VCaP (cell line): ENCODE measurements around the gene ACAP2.

Source experiments
- H3K27ac ChIP-seq: fragments of 450-650 bp; 2 replicates; pipeline ENCODE4 v1.5.1; 2017
- TF ChIP-seq, protein P1 (sequence below): fragments of 450-650 bp; conservative IDR thresholded peaks from 2 replicates; pipeline ENCODE4 v1.5.1; 2017; ENCODE audit warnings: mild to moderate bottlenecking, moderate library complexity

ACAP2 gene

DNA sequence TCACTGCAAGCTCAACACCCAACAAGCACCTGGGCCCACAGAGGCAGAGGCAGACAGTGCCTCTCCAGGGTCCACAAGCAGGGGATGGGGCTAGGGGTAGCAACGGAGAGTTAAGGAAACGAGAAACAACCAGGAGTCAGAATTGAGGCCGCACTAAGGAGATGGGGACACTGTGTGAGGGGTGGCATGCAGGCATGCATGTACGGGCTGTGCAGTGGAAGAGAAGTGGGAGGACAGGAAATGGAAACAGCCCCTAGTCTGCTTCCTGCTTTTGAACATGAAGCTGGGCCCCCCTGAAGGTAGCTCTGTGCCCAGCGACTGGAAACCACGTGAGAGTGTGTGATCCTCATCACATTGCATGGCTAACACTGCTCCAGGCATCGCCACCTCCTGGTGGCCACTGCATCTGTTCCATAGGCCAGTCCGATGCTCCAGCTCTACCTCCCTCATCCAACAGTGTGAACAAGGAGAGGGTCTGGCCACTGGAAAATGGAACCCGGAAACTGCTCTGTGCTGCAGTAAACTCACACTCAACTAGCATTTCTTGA lies 215.8 kb downstream of the ACAP2 start:
- TF ChIP-seq, protein P1, sequence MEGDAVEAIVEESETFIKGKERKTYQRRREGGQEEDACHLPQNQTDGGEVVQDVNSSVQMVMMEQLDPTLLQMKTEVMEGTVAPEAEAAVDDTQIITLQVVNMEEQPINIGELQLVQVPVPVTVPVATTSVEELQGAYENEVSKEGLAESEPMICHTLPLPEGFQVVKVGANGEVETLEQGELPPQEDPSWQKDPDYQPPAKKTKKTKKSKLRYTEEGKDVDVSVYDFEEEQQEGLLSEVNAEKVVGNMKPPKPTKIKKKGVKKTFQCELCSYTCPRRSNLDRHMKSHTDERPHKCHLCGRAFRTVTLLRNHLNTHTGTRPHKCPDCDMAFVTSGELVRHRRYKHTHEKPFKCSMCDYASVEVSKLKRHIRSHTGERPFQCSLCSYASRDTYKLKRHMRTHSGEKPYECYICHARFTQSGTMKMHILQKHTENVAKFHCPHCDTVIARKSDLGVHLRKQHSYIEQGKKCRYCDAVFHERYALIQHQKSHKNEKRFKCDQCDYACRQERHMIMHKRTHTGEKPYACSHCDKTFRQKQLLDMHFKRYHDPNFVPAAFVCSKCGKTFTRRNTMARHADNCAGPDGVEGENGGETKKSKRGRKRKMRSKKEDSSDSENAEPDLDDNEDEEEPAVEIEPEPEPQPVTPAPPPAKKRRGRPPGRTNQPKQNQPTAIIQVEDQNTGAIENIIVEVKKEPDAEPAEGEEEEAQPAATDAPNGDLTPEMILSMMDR, result peak; percentile 39
- no peak overlapping the region for H3K27ac ChIP-seq

DNA sequence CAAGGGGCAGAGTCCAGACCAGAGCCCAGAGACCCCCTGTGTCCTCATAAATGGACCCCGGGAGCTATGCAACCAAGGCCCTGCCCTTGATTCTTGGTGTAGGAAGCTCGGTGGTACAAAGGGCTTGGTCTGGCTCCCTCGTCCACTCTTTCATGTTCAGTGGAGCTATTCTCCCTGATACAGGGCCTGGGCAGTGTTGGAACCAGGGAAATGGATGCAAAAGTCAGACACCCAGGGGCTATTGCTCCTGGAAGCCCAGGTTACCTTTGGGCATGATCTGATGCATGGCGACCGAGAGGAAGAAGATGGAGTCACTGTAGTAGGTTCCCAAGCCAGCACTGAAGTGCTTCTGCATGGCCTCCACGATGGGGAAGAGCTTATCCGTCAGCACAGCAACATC lies 216.4 kb downstream of the ACAP2 start:
- no peak overlapping the region for H3K27ac ChIP-seq
- TF ChIP-seq, protein P1, result no peak

DNA sequence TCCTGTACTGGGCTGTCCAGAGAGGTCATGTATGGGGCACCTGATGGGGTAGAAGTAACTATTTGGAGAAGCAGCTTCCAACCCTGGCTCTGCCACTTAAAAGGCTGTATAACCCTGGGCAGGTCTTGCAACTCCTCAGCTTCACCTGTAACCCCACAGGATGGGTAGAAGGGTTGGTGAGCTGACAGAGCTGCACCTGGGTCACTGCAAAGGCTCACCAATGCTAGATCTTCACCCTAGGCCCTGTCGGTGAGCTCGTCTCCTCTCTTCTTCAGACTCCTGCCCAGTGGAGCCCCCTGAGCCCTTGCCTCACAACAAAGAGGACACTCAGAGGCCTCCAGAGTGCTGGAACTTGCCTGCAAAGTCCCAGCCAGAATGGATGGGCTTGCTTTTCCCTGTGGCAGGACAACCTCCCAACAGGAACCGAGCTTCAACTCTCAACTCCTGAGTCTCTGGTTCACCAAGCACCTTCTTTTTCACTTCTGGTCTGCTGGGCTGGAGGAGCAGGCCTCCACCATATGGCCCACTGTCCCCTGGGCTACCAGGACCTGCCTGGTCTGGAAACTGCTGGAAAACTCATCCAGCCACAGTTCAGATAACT lies 217.7 kb downstream of the ACAP2 start:
- no peak overlapping the region for H3K27ac ChIP-seq
- TF ChIP-seq, protein P1, result no peak
